ENCODE results near the gene MECP2. TPM values are rescaled to one million over a fixed set of nuclear protein-coding genes. Genes with fewer than 3 reads are reported as not detected.

Gene MECP2
- total RNA-seq, 4 donors from 2014 or later: 22.1 to 53.1 (median 37.8) TPM

- intact Hi-C loops (cut with DNase I; ENCODE audit: low total_unique reads) (no loop called here), in situ Hi-C loops (cut with MboI; ENCODE audit: low pct_ligation_motif_present in 1 of 4, low pct_unique_long_range_greater_than_20kb in 1 of 4, low sequenced_read_pairs in 3 of 4) (no loop called here)
- H3K27ac ChIP-seq: no peak overlapping the region
- TF ChIP-seq CTCF (IDR thresholded peaks at IDR 0.05) (no peak), POLR2AphosphoS5 (IDR thresholded peaks at IDR 0.05) (no peak), POLR2A (IDR thresholded peaks at IDR 0.05) (no peak), EP300 (IDR thresholded peaks at IDR 0.05; ENCODE audit: low read depth) (no peak)
- peaks cover 0 to 10% (median 6%) of the 10 kb centered on the region in 4 donors for H3K4me1 ChIP-seq
- WGBS, 2 donors (ENCODE audit: low coverage in 1 of 2): 93 to 100% methylated on average over 3 to 29 of the region's 29 CpGs
- no peak overlapping the region for H3K4me3 ChIP-seq
- no peak for DNase-seq
- no peaks in the 10 kb centered on the region for H3K36me3 ChIP-seq
- H3K27me3 ChIP-seq: no peaks in the 10 kb centered on the region
- no peaks in the 10 kb centered on the region for H3K9me3 ChIP-seq
These were observed 66.7 kb downstream of the MECP2 start for GRCh38 chrX:154030715-154031305.

GRCh38 chrX:154030266-154030665 is 67.3 kb downstream of the MECP2 start:
- H3K4me3 ChIP-seq: no peak overlapping the region
- H3K36me3 ChIP-seq: no peaks in the 10 kb centered on the region
- H3K27me3 ChIP-seq: no peaks in the 10 kb centered on the region
- 86 to 89% methylated on average over 1 to 17 of the region's 20 CpGs for whole genome bisulfite sequencing, 2 donors (ENCODE audit: low coverage in 1 of 2)
- in situ Hi-C loops (cut with MboI; ENCODE audit: low pct_ligation_motif_present in 1 of 4, low pct_unique_long_range_greater_than_20kb in 1 of 4, low sequenced_read_pairs in 3 of 4): no loop called here
- H3K9me3 ChIP-seq: no peaks in the 10 kb centered on the region
- DNase-seq: no peak
- TF ChIP-seq POLR2A (IDR thresholded peaks at IDR 0.05): no peak
- TF ChIP-seq CTCF (IDR thresholded peaks at IDR 0.05): no peak
- no peak for TF ChIP-seq POLR2AphosphoS5 (IDR thresholded peaks at IDR 0.05)
- no peak for TF ChIP-seq EP300 (IDR thresholded peaks at IDR 0.05; ENCODE audit: low read depth)
- intact Hi-C loops (cut with DNase I; ENCODE audit: low total_unique reads): no loop called here
- H3K27ac ChIP-seq: no peak overlapping the region
- H3K4me1 ChIP-seq: peaks cover 0 to 10% (median 4%) of the 10 kb centered on the region in 4 donors

- Histone ChIP-seq H3K4me1 (peaks cover 0 to 10% (median 4%) of the 10 kb centered on the region in 4 donors), H3K9me3 (no peaks in the 10 kb centered on the region), H3K27ac (peak overlapping the region in 1 of 4 donors; percentile 40), H3K4me3 (no peak overlapping the region), H3K27me3 (no peaks in the 10 kb centered on the region), H3K36me3 (no peaks in the 10 kb centered on the region)
- no peak for TF ChIP-seq POLR2AphosphoS5 (IDR thresholded peaks at IDR 0.05)
- intact Hi-C loops (cut with DNase I; ENCODE audit: low total_unique reads): no loop called here
- in situ Hi-C loops (cut with MboI; ENCODE audit: low pct_ligation_motif_present in 1 of 4, low pct_unique_long_range_greater_than_20kb in 1 of 4, low sequenced_read_pairs in 3 of 4): no loop called here
- DNase-seq: peak; percentile 37
- WGBS, 2 donors (ENCODE audit: low coverage in 1 of 2): 81% methylated on average over 8 of the region's 8 CpGs; no CpG with 5 or more reads in 1 of the 2 donors
These were observed 68.1 kb downstream of the MECP2 start for GRCh38 chrX:154029439-154029838.

GRCh38 chrX:154028502-154029184 is 68.9 kb downstream of the MECP2 start:
- Histone ChIP-seq H3K4me1 (peaks cover 0 to 10% (median 4%) of the 10 kb centered on the region in 4 donors), H3K4me3 (no peak overlapping the region), H3K27ac (peak overlapping the region in 2 of 4 donors; percentile 16 to 45), H3K9me3 (no peaks in the 10 kb centered on the region), H3K27me3 (no peaks in the 10 kb centered on the region), H3K36me3 (no peaks in the 10 kb centered on the region)
- peak; percentile 63 for DNase-seq
- 73% methylated on average over 13 of the region's 13 CpGs; no CpG with 5 or more reads in 1 of the 2 donors for WGBS, 2 donors (ENCODE audit: low coverage in 1 of 2)
- intact Hi-C loops (cut with DNase I; ENCODE audit: low total_unique reads): no loop called here
- no peak for TF ChIP-seq POLR2AphosphoS5 (IDR thresholded peaks at IDR 0.05)
- no peak for TF ChIP-seq POLR2A (IDR thresholded peaks at IDR 0.05)
- no peak for TF ChIP-seq EP300 (IDR thresholded peaks at IDR 0.05; ENCODE audit: low read depth)
- TF ChIP-seq CTCF (IDR thresholded peaks at IDR 0.05): no peak
- in situ Hi-C loops (cut with MboI; ENCODE audit: low pct_ligation_motif_present in 1 of 4, low pct_unique_long_range_greater_than_20kb in 1 of 4, low sequenced_read_pairs in 3 of 4): no loop called here
